ENCODE results near the gene PEX11G.

PEX11G gene
- long read RNA-seq = 0 reads

DNA sequence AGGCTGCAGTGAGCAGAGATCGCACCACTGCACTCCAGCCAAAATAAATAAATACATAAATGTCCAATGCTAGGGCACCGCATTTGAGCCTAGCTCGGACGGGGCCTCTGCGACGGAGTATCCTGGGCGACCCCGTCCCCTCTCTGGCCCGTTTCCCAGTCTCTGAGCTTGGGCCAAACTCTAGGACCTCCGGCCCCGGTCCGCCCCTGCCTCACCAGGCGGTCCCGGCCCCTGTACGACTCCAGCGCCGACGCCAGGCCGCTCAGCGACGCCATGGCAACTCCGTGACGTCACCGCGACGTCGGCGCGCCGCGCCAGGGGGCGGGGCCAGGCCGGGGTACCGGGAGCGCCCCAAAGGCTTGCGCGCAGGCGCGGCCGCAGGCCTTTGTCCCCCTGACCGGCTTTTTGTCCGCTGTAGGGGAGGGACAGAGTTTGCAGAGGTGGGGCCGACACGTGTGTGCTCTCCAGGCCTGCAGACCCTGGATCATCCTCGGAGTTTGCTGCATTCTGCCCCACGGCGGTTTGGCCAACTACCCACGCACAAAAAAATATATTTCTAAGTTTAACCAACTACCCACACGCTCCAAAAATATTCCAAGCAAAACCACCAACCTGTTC, at the start of gene PEX11G:
TSS of gene PEX11G (minus strand) at position 300 of the 618 bp plus-strand sequence. CDS start at position 275, 25 bp downstream.
- peak within 1 kb of the TSS; percentile 33; the same call in 1 of the 2 replicates for H3K27ac ChIP-seq (replicated peaks)
- DNase-seq (ENCODE audit: low read depth in 1 of 2, low spot score in 1 of 2) = peak in 1 of 2 experiments; percentile 59
- H3K27me3 ChIP-seq (ENCODE audit: insufficient read depth, poor library complexity, severe bottlenecking) = no peaks in the 10 kb centered on the region
- TF ChIP-seq GABPA (IDR thresholded peaks at IDR 0.05; ENCODE audit: low read depth) = no peak
- TF ChIP-seq, protein P1, sequence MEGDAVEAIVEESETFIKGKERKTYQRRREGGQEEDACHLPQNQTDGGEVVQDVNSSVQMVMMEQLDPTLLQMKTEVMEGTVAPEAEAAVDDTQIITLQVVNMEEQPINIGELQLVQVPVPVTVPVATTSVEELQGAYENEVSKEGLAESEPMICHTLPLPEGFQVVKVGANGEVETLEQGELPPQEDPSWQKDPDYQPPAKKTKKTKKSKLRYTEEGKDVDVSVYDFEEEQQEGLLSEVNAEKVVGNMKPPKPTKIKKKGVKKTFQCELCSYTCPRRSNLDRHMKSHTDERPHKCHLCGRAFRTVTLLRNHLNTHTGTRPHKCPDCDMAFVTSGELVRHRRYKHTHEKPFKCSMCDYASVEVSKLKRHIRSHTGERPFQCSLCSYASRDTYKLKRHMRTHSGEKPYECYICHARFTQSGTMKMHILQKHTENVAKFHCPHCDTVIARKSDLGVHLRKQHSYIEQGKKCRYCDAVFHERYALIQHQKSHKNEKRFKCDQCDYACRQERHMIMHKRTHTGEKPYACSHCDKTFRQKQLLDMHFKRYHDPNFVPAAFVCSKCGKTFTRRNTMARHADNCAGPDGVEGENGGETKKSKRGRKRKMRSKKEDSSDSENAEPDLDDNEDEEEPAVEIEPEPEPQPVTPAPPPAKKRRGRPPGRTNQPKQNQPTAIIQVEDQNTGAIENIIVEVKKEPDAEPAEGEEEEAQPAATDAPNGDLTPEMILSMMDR (IDR thresholded peaks at IDR 0.05; ENCODE audit: insufficient read depth, low read length) = no peak
- TF ChIP-seq, protein P2, sequence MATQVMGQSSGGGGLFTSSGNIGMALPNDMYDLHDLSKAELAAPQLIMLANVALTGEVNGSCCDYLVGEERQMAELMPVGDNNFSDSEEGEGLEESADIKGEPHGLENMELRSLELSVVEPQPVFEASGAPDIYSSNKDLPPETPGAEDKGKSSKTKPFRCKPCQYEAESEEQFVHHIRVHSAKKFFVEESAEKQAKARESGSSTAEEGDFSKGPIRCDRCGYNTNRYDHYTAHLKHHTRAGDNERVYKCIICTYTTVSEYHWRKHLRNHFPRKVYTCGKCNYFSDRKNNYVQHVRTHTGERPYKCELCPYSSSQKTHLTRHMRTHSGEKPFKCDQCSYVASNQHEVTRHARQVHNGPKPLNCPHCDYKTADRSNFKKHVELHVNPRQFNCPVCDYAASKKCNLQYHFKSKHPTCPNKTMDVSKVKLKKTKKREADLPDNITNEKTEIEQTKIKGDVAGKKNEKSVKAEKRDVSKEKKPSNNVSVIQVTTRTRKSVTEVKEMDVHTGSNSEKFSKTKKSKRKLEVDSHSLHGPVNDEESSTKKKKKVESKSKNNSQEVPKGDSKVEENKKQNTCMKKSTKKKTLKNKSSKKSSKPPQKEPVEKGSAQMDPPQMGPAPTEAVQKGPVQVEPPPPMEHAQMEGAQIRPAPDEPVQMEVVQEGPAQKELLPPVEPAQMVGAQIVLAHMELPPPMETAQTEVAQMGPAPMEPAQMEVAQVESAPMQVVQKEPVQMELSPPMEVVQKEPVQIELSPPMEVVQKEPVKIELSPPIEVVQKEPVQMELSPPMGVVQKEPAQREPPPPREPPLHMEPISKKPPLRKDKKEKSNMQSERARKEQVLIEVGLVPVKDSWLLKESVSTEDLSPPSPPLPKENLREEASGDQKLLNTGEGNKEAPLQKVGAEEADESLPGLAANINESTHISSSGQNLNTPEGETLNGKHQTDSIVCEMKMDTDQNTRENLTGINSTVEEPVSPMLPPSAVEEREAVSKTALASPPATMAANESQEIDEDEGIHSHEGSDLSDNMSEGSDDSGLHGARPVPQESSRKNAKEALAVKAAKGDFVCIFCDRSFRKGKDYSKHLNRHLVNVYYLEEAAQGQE (IDR thresholded peaks at IDR 0.05; ENCODE audit: insufficient replicate concordance, low read depth) = no peak
- TF ChIP-seq POLR2AphosphoS5 (IDR thresholded peaks at IDR 0.05; ENCODE audit: low read depth) = no peak
- TF ChIP-seq SPI1 (IDR thresholded peaks at IDR 0.05; ENCODE audit: borderline replicate concordance, low read depth) = no peak
- H3K4me3 ChIP-seq (replicated peaks; ENCODE audit: insufficient read depth, low read length) = no peak within 1 kb of the TSS

DNA sequence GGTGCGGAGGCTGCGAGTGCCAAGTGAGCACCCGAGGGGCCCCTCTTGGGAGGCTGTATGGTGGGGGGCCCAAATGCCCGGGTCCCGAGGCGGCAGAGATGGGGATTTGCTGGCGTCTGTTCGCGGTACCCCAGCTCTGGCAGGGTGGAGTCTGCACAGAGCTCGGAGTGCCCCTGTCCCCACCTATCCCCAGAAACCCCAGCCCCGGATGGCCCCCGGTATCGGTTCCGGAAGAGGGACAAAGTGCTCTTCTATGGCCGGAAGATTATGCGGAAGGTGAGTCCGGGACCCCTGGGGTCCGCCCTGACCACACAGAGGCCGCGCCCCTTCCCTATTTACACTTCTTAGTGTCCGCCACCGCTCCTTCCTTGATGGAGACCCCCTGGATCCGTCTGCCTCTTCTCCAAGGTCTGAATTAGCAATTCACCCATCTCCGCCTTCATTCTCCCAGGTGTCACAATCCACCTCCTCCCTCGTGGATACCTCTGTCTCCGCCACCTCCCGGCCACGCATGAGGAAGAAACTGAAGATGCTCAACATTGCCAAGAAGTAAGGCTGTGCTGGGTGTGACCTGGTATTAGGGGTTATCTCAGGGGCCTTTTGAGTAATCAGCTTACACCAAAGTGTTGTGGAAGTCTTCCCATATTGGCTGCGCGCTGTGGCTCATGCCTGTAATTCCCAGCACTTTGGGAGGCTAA, 47.3 kb upstream of the PEX11G start:
- peak overlapping the region; percentile 99 for H3K4me3 ChIP-seq (replicated peaks; ENCODE audit: insufficient read depth, low read length)
- TF ChIP-seq GABPA (IDR thresholded peaks at IDR 0.05; ENCODE audit: low read depth) (no peak), SPI1 (IDR thresholded peaks at IDR 0.05; ENCODE audit: borderline replicate concordance, low read depth) (no peak), POLR2AphosphoS5 (IDR thresholded peaks at IDR 0.05; ENCODE audit: low read depth) (no peak)
- TF ChIP-seq, protein P2 (IDR thresholded peaks at IDR 0.05; ENCODE audit: insufficient replicate concordance, low read depth) = no peak
- TF ChIP-seq, protein P1 (IDR thresholded peaks at IDR 0.05; ENCODE audit: insufficient read depth, low read length) = no peak
- DNase-seq (ENCODE audit: low read depth in 1 of 2, low spot score in 1 of 2) = no peak
- H3K27ac ChIP-seq (replicated peaks) = peak overlapping the region; percentile 29
- no peaks in the 10 kb centered on the region for H3K27me3 ChIP-seq (ENCODE audit: insufficient read depth, poor library complexity, severe bottlenecking)

DNA sequence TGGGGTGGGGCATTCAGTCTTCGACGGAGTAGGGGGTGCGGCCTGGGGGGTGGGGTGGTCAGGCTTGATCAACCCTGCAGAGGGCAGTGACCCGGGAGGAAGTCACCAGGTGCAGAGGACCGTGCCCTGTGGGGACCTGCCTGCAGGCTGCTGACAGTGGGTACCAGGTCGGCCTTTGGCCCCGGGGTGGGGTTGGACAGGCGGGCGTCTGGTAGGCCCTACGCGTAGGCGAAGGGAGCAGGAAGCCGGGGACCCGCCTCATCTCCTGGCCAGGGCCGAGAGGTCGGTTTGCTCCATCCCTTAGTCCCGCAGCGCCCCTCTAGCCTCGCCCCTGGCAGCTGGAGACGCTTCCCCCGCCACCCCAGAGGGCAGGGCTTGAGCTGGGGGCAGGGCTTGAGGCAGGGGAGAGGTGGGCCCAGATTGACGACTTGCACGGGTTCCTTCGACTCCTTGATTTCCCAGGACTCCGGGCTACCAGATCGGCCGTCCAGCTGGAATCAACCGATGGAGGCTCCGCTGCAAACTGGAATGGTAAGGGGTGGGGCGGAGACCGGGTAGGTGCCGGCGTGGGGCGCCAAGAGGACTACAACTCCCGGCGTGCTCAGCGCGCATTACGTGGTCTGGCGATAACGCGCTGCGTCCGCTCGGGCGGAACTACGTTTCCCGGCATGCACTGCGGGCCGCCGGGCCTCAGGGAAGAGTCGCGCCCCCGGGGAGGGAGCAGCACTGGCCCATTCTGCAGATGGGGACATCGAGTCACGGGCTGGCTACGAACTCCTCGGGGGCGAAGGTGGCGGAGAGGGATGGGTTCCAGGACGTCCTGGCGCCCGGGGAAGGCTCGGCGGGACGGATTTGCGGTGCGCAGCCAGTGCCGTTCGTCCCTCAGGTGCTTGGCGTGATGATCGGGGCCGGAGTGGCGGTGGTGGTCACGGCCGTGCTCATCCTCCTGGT, 46.5 kb upstream of the PEX11G start, which contains the start of gene PNPLA6:
TSS of gene PNPLA6 (plus strand) at position 671 of the 951 bp plus-strand sequence. CDS start at position 743, 72 bp downstream.
- Histone ChIP-seq H3K27me3 (ENCODE audit: insufficient read depth, poor library complexity, severe bottlenecking) (no peaks in the 10 kb centered on the region), H3K4me3 (replicated peaks; ENCODE audit: insufficient read depth, low read length) (peak within 1 kb of the TSS; percentile 99), H3K27ac (replicated peaks) (peak within 1 kb of the TSS; percentile 29)
- peak; percentile 80 to 91 for DNase-seq (ENCODE audit: low read depth in 1 of 2, low spot score in 1 of 2)
- TF ChIP-seq, protein P2 (IDR thresholded peaks at IDR 0.05; ENCODE audit: insufficient replicate concordance, low read depth) = no peak
- TF ChIP-seq GABPA (IDR thresholded peaks at IDR 0.05; ENCODE audit: low read depth) (no peak; the same call in 1 of the 2 replicates), POLR2AphosphoS5 (IDR thresholded peaks at IDR 0.05; ENCODE audit: low read depth) (peak; percentile 21; the same call in 1 of the 2 replicates), SPI1 (IDR thresholded peaks at IDR 0.05; ENCODE audit: borderline replicate concordance, low read depth) (no peak)
- TF ChIP-seq, protein P1 (IDR thresholded peaks at IDR 0.05; ENCODE audit: insufficient read depth, low read length) = no peak
